Measurements from ENCODE around the gene HOXA10.

The HOXA10 gene

DNA sequence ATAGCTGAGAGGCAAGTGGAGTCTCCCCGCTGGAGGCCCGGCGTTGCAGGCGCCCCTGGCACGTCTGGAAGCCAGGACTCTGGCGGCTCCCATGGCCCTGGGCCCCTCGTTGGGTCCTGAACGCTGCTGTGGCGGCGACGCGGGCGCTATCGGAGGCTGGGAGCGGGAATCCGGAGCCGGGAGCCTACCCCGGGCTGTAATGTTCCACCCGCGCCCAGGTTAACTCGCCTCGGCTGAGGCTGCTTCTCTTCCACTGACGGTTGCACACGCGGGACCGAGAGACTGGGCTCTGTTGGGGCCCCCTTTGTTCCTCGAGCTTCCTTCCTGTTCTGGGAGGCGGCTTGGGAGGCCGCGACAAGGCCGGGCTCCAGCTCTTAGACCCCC lies 29.3 kb downstream of the HOXA10 start:
- CTCF ChIA-PET: interaction anchor here (1.0 kb wide), 1 partner anchor 479 kb away, joined by 3 read pairs; no protein-coding TSS in a partner anchor
- peaks cover 6% of the 10 kb centered on the region for H3K4me1 Mint-ChIP-seq
- H3K9me3 Mint-ChIP-seq: no peaks in the 10 kb centered on the region
- no peak overlapping the region for H3K27ac Mint-ChIP-seq
- H3K4me3 Mint-ChIP-seq: no peak overlapping the region
- peaks cover 79% of the 10 kb centered on the region for H3K27me3 Mint-ChIP-seq
- DNase-seq: no peak
- H3K36me3 Mint-ChIP-seq: no peaks in the 10 kb centered on the region

DNA sequence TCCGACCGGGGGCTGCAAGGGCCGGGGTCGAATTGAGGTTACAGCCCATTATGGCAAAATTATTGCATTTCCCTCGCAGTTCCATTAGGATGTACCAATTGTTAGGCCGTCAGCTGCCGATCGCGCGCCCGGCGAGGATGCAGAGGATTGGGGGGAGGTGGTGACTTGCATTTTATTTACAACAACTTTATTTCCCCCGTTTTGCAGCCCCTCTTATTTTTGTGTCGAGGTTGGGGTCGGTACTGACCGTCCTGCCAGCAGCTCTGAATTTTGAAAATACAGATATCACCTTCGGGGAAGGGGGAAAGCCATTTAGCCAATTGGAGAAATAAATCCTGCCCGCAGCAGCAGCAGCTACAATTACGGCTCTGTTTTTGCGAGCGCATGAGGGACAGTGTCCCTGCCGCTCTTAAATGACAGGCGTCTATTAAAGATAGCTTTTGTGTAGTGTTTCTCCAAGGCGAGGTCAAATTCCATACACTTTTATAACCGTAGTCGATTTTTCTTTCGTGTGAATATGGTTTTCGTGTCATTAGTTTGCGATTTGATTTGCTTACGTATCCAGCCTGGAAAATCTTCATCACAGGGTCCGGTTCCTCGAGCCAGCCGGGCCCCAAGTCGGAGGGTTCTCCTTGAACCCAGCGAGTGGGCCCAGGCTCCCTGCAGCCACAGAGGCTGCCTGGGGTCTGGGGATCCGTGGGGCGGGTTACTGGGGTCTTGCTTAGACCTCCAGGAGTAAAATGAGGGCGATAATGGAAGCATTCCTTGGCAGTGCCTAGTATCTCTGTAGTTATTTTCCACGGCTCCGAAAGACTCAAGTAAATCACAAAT lies 30.0 kb downstream of the HOXA10 start:
- Mint-ChIP-seq H3K27me3 (peaks cover 73% of the 10 kb centered on the region), H3K9me3 (no peaks in the 10 kb centered on the region), H3K4me3 (no peak overlapping the region), H3K4me1 (peaks cover 6% of the 10 kb centered on the region), H3K36me3 (no peaks in the 10 kb centered on the region), H3K27ac (no peak overlapping the region)
- no peak for DNase-seq
- CTCF ChIA-PET: interaction anchor here (0.6 to 1.0 kb wide), 2 partner anchors 462 to 479 kb away, joined by 3 read pairs; no protein-coding TSS in a partner anchor

DNA sequence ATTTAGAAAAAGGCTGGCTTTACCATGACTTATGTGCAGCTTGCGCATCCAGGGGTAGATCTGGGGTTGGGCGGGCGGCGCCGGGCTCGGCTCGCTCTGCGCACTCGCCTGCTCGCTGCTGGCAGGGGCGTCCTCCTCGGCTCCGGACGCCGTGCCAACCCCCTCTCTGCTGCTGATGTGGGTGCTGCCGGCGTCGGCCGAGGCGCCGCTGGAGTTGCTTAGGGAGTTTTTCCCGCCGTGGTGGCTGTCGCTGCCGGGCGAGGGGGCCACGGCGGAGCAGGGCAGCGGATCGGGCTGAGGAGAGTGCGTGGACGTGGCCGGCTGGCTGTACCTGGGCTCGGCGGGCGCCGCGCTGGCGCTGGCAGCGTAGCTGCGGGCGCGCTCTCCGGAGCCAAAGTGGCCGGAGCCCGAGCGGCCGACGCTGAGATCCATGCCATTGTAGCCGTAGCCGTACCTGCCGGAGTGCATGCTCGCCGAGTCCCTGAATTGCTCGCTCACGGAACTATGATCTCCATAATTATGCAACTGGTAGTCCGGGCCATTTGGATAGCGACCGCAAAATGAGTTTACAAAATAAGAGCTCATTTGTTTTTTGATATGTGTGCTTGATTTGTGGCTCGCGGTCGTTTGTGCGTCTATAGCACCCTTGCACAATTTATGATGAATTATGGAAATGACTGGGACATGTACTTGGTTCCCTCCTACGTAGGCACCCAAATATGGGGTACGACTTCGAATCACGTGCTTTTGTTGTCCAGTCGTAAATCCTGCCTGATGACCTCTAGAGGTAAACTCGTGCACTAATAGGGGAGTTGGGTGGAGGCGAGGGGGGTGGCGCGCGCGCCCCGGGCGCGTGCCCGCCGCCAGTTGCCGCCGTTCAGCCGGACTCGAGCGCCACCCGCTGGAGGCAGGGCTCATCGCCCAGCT lies 30.8 kb downstream of the HOXA10 start, which contains the start of gene HOXA5:
Gene HOXA5 (minus strand): TSS at position 659 of the 927 bp plus-strand sequence. CDS start 74 bp downstream, at position 585.
- peaks cover 72% of the 10 kb centered on the region for H3K27me3 Mint-ChIP-seq

DNA sequence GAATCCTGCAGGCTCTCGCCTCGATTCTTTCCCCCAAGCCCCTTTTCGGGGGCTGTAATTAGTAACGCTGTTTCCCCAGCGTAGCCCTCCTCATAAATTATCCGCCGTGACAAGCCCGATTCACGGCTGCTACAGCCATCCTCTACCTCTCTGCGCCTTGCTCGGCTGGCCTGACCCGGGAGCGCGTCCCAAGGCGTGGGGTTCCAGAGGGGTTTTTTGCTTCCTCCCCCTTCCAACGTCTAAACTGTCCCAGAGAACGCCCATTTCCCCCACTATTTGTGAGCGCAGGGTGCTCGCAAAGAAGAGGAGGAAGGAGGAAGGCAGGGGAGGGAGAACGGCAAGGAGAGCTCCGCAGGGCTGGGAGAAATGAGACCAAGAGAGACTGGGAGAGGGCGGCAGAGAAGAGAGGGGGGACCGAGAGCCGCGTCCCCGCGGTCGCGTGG lies 31.5 kb downstream of the HOXA10 start:
- peaks cover 69% of the 10 kb centered on the region for H3K27me3 Mint-ChIP-seq
- H3K36me3 Mint-ChIP-seq: no peaks in the 10 kb centered on the region
- no peak for DNase-seq

More for the DNA sequence above, 30.8 kb downstream of the HOXA10 start, which contains the start of gene HOXA5:
- DNase-seq: no peak
- no peaks in the 10 kb centered on the region for H3K36me3 Mint-ChIP-seq
- H3K9me3 Mint-ChIP-seq: no peaks in the 10 kb centered on the region
- CTCF ChIA-PET: interaction anchor here (0.6 to 1.0 kb wide), 3 partner anchors 290 to 478 kb away, joined by 3 read pairs; no protein-coding TSS in a partner anchor
- peaks cover 3% of the 10 kb centered on the region for H3K4me1 Mint-ChIP-seq
- no peak within 1 kb of the TSS for H3K4me3 Mint-ChIP-seq
- H3K27ac Mint-ChIP-seq: no peak within 1 kb of the TSS

DNA sequence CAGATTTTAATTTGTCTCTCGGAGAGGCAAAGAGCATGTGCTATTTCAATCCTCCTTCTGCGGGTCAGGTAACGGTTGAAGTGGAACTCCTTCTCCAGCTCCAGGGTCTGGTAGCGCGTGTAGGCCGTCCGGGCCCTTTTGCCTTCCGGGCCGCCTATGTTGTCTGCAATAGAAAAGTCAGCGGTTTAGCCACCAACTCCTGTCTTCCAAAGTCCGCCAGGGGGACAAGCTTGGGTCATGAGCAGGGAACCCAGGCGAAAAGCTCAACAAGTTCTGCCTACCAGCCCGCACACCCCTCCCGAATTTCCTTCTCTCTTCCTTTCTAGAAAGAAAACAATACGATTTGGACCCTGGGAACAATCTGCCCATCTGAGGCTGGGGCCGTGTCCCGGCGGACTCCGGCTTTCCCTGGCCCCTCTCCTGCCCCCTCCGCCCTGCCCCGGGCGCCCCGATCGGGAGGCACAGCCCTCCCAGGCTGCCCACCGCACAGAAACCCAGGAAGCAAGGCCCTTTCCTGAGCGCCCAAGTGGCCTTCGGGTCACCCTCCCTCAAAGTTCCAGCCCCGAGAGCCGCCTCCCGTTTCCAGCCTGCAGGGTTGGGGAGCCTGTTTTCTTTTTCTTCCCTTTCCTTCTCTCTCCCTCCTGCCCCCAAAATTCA lies 32.1 kb downstream of the HOXA10 start:
- no peak for DNase-seq
- CTCF ChIA-PET: no interaction called here
- H3K4me1 Mint-ChIP-seq: no peaks in the 10 kb centered on the region
- H3K36me3 Mint-ChIP-seq: no peaks in the 10 kb centered on the region
- H3K9me3 Mint-ChIP-seq: no peaks in the 10 kb centered on the region
- no peak overlapping the region for H3K27ac Mint-ChIP-seq
- peaks cover 69% of the 10 kb centered on the region for H3K27me3 Mint-ChIP-seq
- H3K4me3 Mint-ChIP-seq: no peak overlapping the region

More for the DNA sequence above, 31.5 kb downstream of the HOXA10 start:
- CTCF ChIA-PET: interaction anchor here (0.9 kb wide), 1 partner anchor 289 kb away, joined by 3 read pairs; no protein-coding TSS in a partner anchor
- Mint-ChIP-seq H3K9me3 (no peaks in the 10 kb centered on the region), H3K4me3 (no peak overlapping the region), H3K4me1 (no peaks in the 10 kb centered on the region), H3K27ac (no peak overlapping the region)

DNA sequence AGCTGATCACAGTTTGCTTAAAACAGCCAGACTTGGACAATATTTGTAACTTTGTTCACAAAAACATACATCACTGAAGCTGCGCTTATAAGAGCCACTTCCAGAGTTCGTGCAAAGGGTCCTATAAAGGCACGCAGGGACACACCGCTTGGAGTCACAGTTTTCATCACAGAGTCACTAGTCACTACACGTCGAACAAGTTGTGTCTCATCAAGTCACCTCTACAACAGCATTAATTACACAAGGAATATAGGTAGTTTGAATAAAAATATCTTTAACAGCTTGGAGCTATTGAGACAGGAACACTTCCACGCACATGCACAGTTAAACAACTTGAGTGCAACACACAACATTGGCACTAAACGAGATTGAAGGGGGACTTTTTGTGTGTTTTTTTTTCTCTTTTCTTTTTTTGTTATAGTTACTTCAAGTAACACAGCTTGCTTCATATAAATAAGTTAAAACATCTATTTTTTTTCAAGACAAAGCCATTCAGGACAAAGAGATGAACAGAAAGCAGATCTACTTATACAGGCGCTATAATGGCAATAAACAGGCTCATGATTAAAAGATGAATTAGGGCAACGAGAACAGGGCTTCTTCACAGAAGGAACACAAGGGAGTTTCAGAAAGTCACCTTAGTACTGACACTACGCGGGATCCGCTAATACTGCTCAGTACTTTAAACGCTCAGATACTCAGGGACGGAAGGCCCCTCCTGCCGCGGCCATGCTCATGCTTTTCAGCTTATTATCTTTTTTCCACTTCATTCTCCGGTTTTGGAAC lies 32.8 kb downstream of the HOXA10 start:
- no peak overlapping the region for H3K4me3 Mint-ChIP-seq
- CTCF ChIA-PET: no interaction called here

DNA sequence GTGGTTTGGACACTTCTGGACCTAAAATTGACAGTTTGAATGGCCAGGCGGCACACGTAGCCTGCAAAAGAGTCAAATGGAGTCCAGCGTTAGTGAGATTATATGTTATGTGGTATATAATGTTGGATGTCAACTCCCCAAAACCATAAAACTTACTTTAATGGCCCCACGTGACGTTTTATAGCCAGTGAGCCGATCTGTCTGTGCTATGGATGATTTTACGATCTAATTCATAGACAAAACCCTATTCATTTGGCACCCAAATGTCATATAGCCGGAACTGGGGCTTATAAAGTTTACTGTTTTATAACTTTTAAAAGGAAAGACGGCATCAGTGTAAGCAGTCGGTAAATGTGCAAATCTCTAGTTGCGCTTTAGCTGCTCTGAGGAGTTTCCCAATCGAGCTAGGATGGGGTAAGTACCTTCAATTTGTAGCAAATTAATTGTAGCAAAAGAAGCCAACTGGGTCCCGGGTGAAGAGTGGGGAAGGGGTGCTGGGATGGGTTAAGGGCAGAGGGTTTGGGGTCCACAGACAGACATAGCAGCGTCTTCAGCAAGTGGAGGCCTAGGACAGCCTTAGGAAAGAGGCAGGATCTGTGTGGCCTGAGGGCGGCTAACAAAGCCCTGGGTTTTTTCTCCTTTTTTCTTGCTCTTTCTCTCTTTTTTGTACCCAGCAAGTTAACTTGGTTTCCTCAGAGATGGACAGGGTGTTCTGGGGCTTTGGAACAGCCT lies 33.8 kb downstream of the HOXA10 start:
- no peak overlapping the region for H3K4me3 Mint-ChIP-seq
- CTCF ChIA-PET: no interaction called here
- H3K27ac Mint-ChIP-seq: no peak overlapping the region
- peaks cover 2% of the 10 kb centered on the region for H3K4me1 Mint-ChIP-seq
- H3K36me3 Mint-ChIP-seq: no peaks in the 10 kb centered on the region
- H3K27me3 Mint-ChIP-seq: peaks cover 63% of the 10 kb centered on the region
- no peaks in the 10 kb centered on the region for H3K9me3 Mint-ChIP-seq
- DNase-seq: no peak

More for the DNA sequence above, 32.8 kb downstream of the HOXA10 start:
- Mint-ChIP-seq H3K36me3 (no peaks in the 10 kb centered on the region), H3K4me1 (no peaks in the 10 kb centered on the region), H3K27ac (no peak overlapping the region), H3K9me3 (no peaks in the 10 kb centered on the region), H3K27me3 (peaks cover 68% of the 10 kb centered on the region)
- no peak for DNase-seq

DNA sequence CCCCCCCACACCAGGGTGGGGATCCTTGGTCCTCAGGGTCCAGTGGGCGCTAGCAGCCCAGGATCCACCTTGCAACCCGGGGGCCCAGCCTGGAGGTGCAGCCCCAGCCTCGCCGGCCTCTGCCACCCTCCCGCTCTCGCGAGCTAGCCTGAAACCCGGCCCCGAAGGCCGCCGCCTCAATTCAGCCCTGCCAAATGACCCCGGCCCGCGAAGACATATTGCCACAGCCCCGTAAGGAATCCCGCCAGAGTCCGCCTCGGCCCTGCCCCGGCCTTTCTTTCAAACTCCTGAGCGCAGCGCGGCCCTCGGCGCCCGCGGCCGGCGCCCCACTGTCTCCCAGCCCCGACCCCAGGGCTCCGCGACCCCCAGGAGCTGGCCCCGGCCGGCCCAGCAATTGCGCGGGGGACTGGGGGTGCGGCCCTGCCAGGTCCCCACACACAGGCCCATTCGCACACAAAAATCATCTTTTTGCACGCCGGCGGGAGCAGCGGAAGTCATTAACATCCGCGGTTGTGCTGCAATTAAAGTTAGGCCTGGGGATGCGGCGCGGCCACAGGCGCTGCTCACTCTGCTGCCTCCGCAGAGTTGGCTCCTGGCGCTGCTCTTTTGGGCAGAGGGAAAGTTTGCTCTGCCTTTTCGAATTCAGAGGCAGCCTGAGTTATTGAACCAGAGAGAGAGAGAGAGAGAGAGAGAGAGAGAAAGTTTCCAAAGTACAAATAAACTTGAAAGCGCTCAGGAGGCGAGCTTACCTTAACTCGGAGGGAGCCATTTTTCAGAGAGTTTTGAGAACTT lies 34.6 kb downstream of the HOXA10 start:
- H3K27me3 Mint-ChIP-seq: peaks cover 62% of the 10 kb centered on the region

DNA sequence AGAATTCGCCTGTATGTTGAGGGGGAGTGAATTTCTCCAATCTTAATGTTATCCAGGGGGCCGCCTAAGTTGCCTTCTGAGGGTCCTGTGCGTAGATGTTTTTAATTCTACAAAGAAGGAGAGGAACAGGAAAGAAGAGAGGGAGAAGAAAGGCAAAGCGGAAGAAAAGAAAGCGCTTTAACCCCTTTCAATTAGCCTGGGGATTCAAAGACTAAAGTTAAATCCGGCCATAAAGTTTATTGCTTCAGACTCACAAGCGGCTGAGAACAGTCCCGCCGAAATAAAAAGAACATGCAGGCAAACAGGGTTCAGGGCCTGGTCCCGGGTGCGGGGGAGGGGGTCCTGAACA lies 35.2 kb downstream of the HOXA10 start:
- Mint-ChIP-seq H3K27me3 (peaks cover 62% of the 10 kb centered on the region), H3K9me3 (no peaks in the 10 kb centered on the region), H3K4me1 (peaks cover 14% of the 10 kb centered on the region), H3K36me3 (no peaks in the 10 kb centered on the region), H3K27ac (no peak overlapping the region), H3K4me3 (no peak overlapping the region)
- CTCF ChIA-PET: no interaction called here
- DNase-seq: no peak

More for the DNA sequence above, 34.6 kb downstream of the HOXA10 start:
- CTCF ChIA-PET: no interaction called here
- Mint-ChIP-seq H3K4me3 (no peak overlapping the region), H3K36me3 (no peaks in the 10 kb centered on the region), H3K9me3 (no peaks in the 10 kb centered on the region), H3K27ac (no peak overlapping the region), H3K4me1 (peaks cover 8% of the 10 kb centered on the region)
- no peak for DNase-seq

DNA sequence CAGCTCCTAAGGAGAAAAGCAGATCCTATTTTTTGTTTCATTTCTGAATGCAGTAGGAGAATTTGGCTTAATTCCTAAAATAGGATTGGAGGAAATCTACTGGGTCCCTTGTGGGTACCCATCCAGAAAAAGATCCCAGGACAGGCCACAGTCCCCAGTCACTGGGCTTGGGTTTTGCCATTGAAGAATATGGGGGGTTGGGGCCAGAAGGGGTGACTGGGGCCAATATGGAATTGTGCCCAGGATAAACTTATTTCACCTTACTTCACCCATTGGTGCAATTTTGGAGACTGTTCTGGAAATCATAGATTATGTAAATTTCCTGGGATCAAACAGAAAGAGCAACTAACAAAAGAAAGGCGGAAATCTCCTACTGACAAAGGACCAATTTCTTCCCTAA lies 35.6 kb downstream of the HOXA10 start:
- no peak for DNase-seq
- Mint-ChIP-seq H3K27ac (no peak overlapping the region), H3K27me3 (peaks cover 66% of the 10 kb centered on the region), H3K4me1 (peaks cover 16% of the 10 kb centered on the region), H3K4me3 (no peak overlapping the region), H3K9me3 (no peaks in the 10 kb centered on the region), H3K36me3 (no peaks in the 10 kb centered on the region)
- CTCF ChIA-PET: no interaction called here

DNA sequence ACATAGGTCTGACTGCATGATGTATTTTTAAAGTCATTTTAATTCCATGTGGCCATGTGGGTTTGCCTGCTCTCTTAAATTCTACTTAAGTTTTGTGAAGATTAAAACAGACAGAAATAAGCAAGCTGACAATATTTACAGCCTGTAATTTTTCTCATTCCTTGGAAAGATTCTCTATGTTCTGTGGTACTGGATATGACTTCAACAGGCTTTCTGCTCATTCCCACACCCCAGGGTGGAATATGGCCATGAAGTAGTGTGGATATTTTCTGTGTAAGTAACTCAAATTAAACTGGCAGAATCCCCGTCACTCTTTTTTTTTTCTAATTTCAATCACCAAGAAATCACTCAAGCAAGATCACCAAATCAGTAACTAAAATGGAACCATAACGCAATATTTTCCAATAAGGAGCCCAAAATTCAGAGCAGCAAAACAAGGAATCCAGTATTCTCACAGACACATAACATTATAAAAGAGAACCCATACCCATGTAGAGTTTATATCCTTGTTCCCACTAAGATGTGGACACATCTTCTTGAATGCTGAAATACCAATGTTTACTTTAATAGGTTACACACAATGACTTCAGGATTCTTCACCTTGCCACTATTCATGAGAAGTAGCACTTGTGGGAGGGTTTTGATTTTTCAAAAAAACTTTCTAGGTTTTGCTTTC lies 36.3 kb downstream of the HOXA10 start:
- Mint-ChIP-seq H3K27me3 (peaks cover 66% of the 10 kb centered on the region), H3K36me3 (no peaks in the 10 kb centered on the region), H3K4me1 (peaks cover 16% of the 10 kb centered on the region), H3K9me3 (no peaks in the 10 kb centered on the region), H3K4me3 (no peak overlapping the region), H3K27ac (no peak overlapping the region)
- CTCF ChIA-PET: interaction anchor here (0.6 kb wide), 1 partner anchor 1717 kb away, joined by 4 read pairs; no protein-coding TSS in a partner anchor
- DNase-seq: no peak

DNA sequence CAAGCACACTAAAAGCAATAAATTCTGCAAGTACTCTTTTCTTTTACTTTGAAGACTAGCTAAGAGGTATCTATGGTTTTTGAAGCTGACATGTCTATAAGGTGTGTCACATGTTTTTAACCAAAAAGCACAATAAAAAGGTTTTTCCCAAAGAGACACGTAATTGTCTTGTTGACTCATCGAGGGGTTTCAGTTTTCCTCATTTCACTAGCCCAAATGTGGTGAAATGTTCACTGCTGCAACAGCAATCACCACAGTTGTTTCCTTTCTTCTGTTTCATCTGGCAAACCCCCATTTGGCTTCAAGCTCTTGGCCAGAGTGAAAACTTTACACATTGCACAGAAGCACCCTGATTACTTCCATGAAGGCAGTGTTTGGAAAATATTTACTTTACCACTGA lies 39.7 kb downstream of the HOXA10 start:
- Mint-ChIP-seq H3K9me3 (no peaks in the 10 kb centered on the region), H3K36me3 (no peaks in the 10 kb centered on the region), H3K27ac (peak overlapping the region; percentile 38), H3K27me3 (peaks cover 60% of the 10 kb centered on the region), H3K4me1 (peaks cover 16% of the 10 kb centered on the region), H3K4me3 (no peak overlapping the region)
- CTCF ChIA-PET: interaction anchor here (0.6 to 0.8 kb wide), 2 partner anchors 15 to 499 kb away, joined by 3 to 4 read pairs; no protein-coding TSS in a partner anchor
- no peak for DNase-seq

Data from activated naive CD4-positive, alpha-beta T cell treated with anti-CD3 and anti-CD28 coated beads, Interleukin-2, amount 10 ng/mL, durations not matched to agents 7 days and 5 days (primary cell).